ENCODE data around the gene C4A. TPM values are rescaled to one million over a fixed set of nuclear protein-coding genes. Genes with fewer than 3 reads are reported as not detected.

C4A gene
- total RNA-seq, 2 experiments from 2014 or later: 4.2 TPM

- Histone ChIP-seq H3K27ac (ENCODE audit: low read depth in 1 of 2, low read length in 2 of 2) (peak overlapping the region; percentile 99 to 100), H3K4me1 (ENCODE audit: insufficient read depth, low read length) (peaks cover 32% of the 10 kb centered on the region), H3K27me3 (ENCODE audit: control insufficient read depth in 1 of 2, insufficient read depth in 2 of 2, low read length in 2 of 2) (no peaks in the 10 kb centered on the region), H3K4me3 (ENCODE audit: low read length) (peak overlapping the region; percentile 84), H3K9me3 (ENCODE audit: control insufficient read depth in 1 of 2, insufficient read depth in 1 of 2, low read length in 2 of 2) (no peaks in the 10 kb centered on the region), H3K36me3 (ENCODE audit: insufficient read depth, low read length) (peaks cover 48% of the 10 kb centered on the region)
- peaks cover 34% of the 10 kb centered on the region for H3K4me1 Mint-ChIP-seq (ENCODE audit: low read depth)
- CTCF ChIA-PET: interaction anchor here (0.6 kb wide), 1 partner anchor 141 kb away, joined by 4 read pairs; no protein-coding TSS in a partner anchor
- H3K36me3 Mint-ChIP-seq (ENCODE audit: low read depth): peaks cover 74% of the 10 kb centered on the region
- TF ChIP-seq CTCF (IDR thresholded peaks at IDR 0.05): no peak
- peak in 2 of 14 experiments; percentile 27 to 44 for DNase-seq
- H3K27me3 Mint-ChIP-seq: peaks cover 6% of the 10 kb centered on the region
- POLR2A ChIA-PET: interaction anchor here (0.5 to 6.7 kb wide), 9 partner anchors 13 to 550 kb away, joined by 3 to 102 read pairs (median 5); partner anchors contain the start of genes DDX39B, EHMT2, GPANK1 and GPSM3
- ATAC-seq (ENCODE audit: poor library complexity): no peak
- H3K9me3 Mint-ChIP-seq: no peaks in the 10 kb centered on the region
- peak overlapping the region; percentile 100 for H3K27ac Mint-ChIP-seq
- intact Hi-C loops (cut with DNase I, micrococcal nuclease): loop anchor here in 1 of 2 experiments (1.0 to 10.0 kb wide), 3 partner anchors 11 to 816 kb away; partner anchors contain the start of genes AGPAT1, CCHCR1, RNF5 and SKIC2
- H3K4me3 Mint-ChIP-seq: peak overlapping the region; percentile 100
Observed at GRCh38 chr6:31970604-31971271, 11.1 kb upstream of the C4A start.

GRCh38 chr6:31971279-31971992, 10.4 kb upstream of the C4A start:
- Mint-ChIP-seq H3K9me3 (no peaks in the 10 kb centered on the region), H3K36me3 (ENCODE audit: low read depth) (peaks cover 67% of the 10 kb centered on the region), H3K4me3 (peak overlapping the region; percentile 100), H3K4me1 (ENCODE audit: low read depth) (peaks cover 34% of the 10 kb centered on the region), H3K27me3 (peaks cover 6% of the 10 kb centered on the region), H3K27ac (peak overlapping the region; percentile 100)
- TF ChIP-seq CTCF (IDR thresholded peaks at IDR 0.05): no peak
- peaks cover 32% of the 10 kb centered on the region for H3K4me1 ChIP-seq (ENCODE audit: insufficient read depth, low read length)
- H3K27ac ChIP-seq (ENCODE audit: low read depth in 1 of 2, low read length in 2 of 2): peak overlapping the region; percentile 99 to 100
- no peak for ATAC-seq (ENCODE audit: poor library complexity)
- H3K36me3 ChIP-seq (ENCODE audit: insufficient read depth, low read length): peaks cover 42% of the 10 kb centered on the region
- H3K4me3 ChIP-seq (ENCODE audit: low read length): peak overlapping the region; percentile 84
- ChIA-PET POLR2A (interaction anchor here (0.6 to 6.7 kb wide), 25 partner anchors 9 to 1726 kb away, joined by 3 to 102 read pairs (median 4); partner anchors contain the start of genes ATF6B, DDX39B, EHMT2 and GPANK1), CTCF (interaction anchor here (1.0 to 1.5 kb wide), 2 partner anchors 20 to 73 kb away, joined by 4 to 7 read pairs; no protein-coding TSS in a partner anchor)
- no peaks in the 10 kb centered on the region for H3K9me3 ChIP-seq (ENCODE audit: control insufficient read depth in 1 of 2, insufficient read depth in 1 of 2, low read length in 2 of 2)
- peak in 2 of 14 experiments; percentile 12 to 25 for DNase-seq
- H3K27me3 ChIP-seq (ENCODE audit: control insufficient read depth in 1 of 2, insufficient read depth in 2 of 2, low read length in 2 of 2): no peaks in the 10 kb centered on the region
- intact Hi-C loops (cut with DNase I, micrococcal nuclease): loop anchor here in 1 of 2 experiments (1.0 to 10.0 kb wide), 3 partner anchors 12 to 817 kb away; partner anchors contain the start of genes AGPAT1, CCHCR1, RNF5 and SKIC2
